Activated naive CD8-positive, alpha-beta T cell (primary cell): ENCODE measurements around the gene RAMP3.

ENCODE experiments used
- H3K27ac Mint-ChIP-seq: one replicate; pipeline ENCODE4 v1.8.0; 2021; ENCODE audit warnings: mixed read lengths
- H3K27me3 Mint-ChIP-seq: one replicate; pipeline ENCODE4 v1.8.0; 2021; ENCODE audit warnings: mixed read lengths
- H3K36me3 Mint-ChIP-seq: one replicate; pipeline ENCODE4 v1.8.0; 2021; ENCODE audit warnings: mixed read lengths
- H3K4me1 Mint-ChIP-seq: one replicate; pipeline ENCODE4 v1.8.0; 2021; ENCODE audit warnings: low read depth, mixed read lengths
- H3K4me3 Mint-ChIP-seq: one replicate; pipeline ENCODE4 v1.8.0; 2021; ENCODE audit warnings: mild to moderate bottlenecking, mixed read lengths
- H3K9me3 Mint-ChIP-seq: one replicate; pipeline ENCODE4 v1.8.0; 2021; ENCODE audit warnings: low read depth, mixed read lengths

Gene RAMP3

GRCh38 chr7:45185864-45186250 is 28.3 kb downstream of the RAMP3 start:
- no peaks in the 10 kb centered on the region for H3K9me3 Mint-ChIP-seq
- no peak overlapping the region for H3K27ac Mint-ChIP-seq
- no peak overlapping the region for H3K4me3 Mint-ChIP-seq
- no peaks in the 10 kb centered on the region for H3K27me3 Mint-ChIP-seq
- H3K36me3 Mint-ChIP-seq = no peaks in the 10 kb centered on the region
- H3K4me1 Mint-ChIP-seq = no peaks in the 10 kb centered on the region

- Mint-ChIP-seq H3K27me3 (peaks cover 2% of the 10 kb centered on the region), H3K4me1 (no peaks in the 10 kb centered on the region), H3K36me3 (no peaks in the 10 kb centered on the region), H3K4me3 (no peak overlapping the region), H3K9me3 (no peaks in the 10 kb centered on the region), H3K27ac (no peak overlapping the region)
Measured at GRCh38 chr7:45186261-45186813, 28.7 kb downstream of the RAMP3 start.

GRCh38 chr7:45187089-45187945 is 29.7 kb downstream of the RAMP3 start:
- Mint-ChIP-seq H3K36me3 (peaks cover 2% of the 10 kb centered on the region), H3K9me3 (peaks cover 1% of the 10 kb centered on the region), H3K4me3 (no peak overlapping the region), H3K27me3 (peaks cover 5% of the 10 kb centered on the region), H3K4me1 (no peaks in the 10 kb centered on the region), H3K27ac (no peak overlapping the region)

GRCh38 chr7:45187946-45188411 is 30.4 kb downstream of the RAMP3 start:
- Mint-ChIP-seq H3K4me3 (no peak overlapping the region), H3K4me1 (no peaks in the 10 kb centered on the region), H3K27ac (no peak overlapping the region), H3K36me3 (peaks cover 2% of the 10 kb centered on the region), H3K9me3 (peaks cover 5% of the 10 kb centered on the region), H3K27me3 (peaks cover 10% of the 10 kb centered on the region)

- peaks cover 5% of the 10 kb centered on the region for H3K9me3 Mint-ChIP-seq
- H3K27me3 Mint-ChIP-seq = peaks cover 11% of the 10 kb centered on the region
- H3K4me1 Mint-ChIP-seq = no peaks in the 10 kb centered on the region
- H3K36me3 Mint-ChIP-seq = peaks cover 2% of the 10 kb centered on the region
- no peak overlapping the region for H3K4me3 Mint-ChIP-seq
- H3K27ac Mint-ChIP-seq = no peak overlapping the region
Measured at GRCh38 chr7:45188736-45189135, 31.1 kb downstream of the RAMP3 start.

- peaks cover 2% of the 10 kb centered on the region for H3K36me3 Mint-ChIP-seq
- H3K27me3 Mint-ChIP-seq = peaks cover 11% of the 10 kb centered on the region
- H3K4me1 Mint-ChIP-seq = no peaks in the 10 kb centered on the region
- H3K4me3 Mint-ChIP-seq = no peak overlapping the region
- H3K27ac Mint-ChIP-seq = no peak overlapping the region
- H3K9me3 Mint-ChIP-seq = peaks cover 5% of the 10 kb centered on the region
Measured at GRCh38 chr7:45189151-45189970, 31.8 kb downstream of the RAMP3 start.

GRCh38 chr7:45190406-45191165 is 33.0 kb downstream of the RAMP3 start:
- Mint-ChIP-seq H3K4me1 (no peaks in the 10 kb centered on the region), H3K4me3 (no peak overlapping the region), H3K36me3 (peaks cover 2% of the 10 kb centered on the region), H3K27me3 (peaks cover 11% of the 10 kb centered on the region), H3K9me3 (peaks cover 5% of the 10 kb centered on the region), H3K27ac (no peak overlapping the region)

GRCh38 chr7:45191396-45191795 is 33.8 kb downstream of the RAMP3 start:
- Mint-ChIP-seq H3K4me3 (no peak overlapping the region), H3K9me3 (peaks cover 5% of the 10 kb centered on the region), H3K4me1 (no peaks in the 10 kb centered on the region), H3K27ac (no peak overlapping the region), H3K27me3 (peaks cover 11% of the 10 kb centered on the region), H3K36me3 (peaks cover 2% of the 10 kb centered on the region)

DNA sequence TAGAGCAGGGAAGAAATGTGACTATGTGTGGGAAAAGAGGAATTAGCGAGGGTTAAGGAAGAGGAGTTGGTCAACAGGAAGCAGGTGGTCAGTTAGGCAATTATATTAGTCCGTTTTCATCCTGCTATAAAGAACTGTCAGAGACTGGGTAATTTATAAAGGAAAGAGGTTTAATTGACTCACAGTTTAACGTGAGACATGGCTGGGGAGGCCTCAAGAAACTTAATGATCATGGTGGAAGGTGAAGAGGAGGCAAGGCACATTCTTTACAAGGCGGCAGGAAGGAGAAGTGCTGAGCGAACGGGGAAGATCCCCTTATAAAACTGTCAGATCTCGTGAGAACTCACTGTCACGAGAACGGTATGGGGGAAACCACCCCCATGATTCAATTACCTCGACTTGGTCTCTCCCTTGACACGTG is 35.0 kb downstream of the RAMP3 start:
- peaks cover 5% of the 10 kb centered on the region for H3K9me3 Mint-ChIP-seq
- H3K27me3 Mint-ChIP-seq = peaks cover 14% of the 10 kb centered on the region
- H3K4me3 Mint-ChIP-seq = no peak overlapping the region
- H3K36me3 Mint-ChIP-seq = peaks cover 2% of the 10 kb centered on the region
- no peak overlapping the region for H3K27ac Mint-ChIP-seq
- no peaks in the 10 kb centered on the region for H3K4me1 Mint-ChIP-seq

DNA sequence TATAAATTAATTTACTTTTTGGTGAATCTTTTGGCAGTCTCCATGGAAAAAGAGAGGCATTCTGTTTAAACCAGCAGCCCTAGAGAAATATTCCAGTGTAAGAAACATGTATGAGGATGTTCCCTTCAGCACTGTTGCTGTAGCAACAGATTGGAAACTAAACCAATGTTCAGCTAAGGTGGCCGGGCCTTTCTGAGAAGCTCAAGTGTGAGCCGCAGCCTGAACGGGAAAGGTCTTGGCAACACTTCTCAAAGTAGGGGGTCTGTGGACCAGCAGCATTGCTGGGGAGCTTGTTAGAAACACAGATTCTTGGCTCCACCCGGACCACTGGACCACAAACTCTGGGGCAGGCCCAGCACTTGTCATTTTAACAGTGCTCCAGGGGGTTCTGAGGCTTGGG is 36.2 kb downstream of the RAMP3 start:
- Mint-ChIP-seq H3K9me3 (peaks cover 5% of the 10 kb centered on the region), H3K27me3 (peaks cover 14% of the 10 kb centered on the region), H3K4me1 (no peaks in the 10 kb centered on the region), H3K27ac (no peak overlapping the region), H3K4me3 (no peak overlapping the region), H3K36me3 (peaks cover 2% of the 10 kb centered on the region)

GRCh38 chr7:45196374-45196773 is 38.8 kb downstream of the RAMP3 start:
- Mint-ChIP-seq H3K27ac (no peak overlapping the region), H3K36me3 (peaks cover 2% of the 10 kb centered on the region), H3K27me3 (peaks cover 12% of the 10 kb centered on the region), H3K4me1 (no peaks in the 10 kb centered on the region), H3K9me3 (peaks cover 5% of the 10 kb centered on the region), H3K4me3 (no peak overlapping the region)

- Mint-ChIP-seq H3K9me3 (peaks cover 2% of the 10 kb centered on the region), H3K4me1 (no peaks in the 10 kb centered on the region), H3K4me3 (no peak overlapping the region), H3K36me3 (no peaks in the 10 kb centered on the region), H3K27ac (no peak overlapping the region), H3K27me3 (peaks cover 8% of the 10 kb centered on the region)
Measured at GRCh38 chr7:45197461-45197860, 39.9 kb downstream of the RAMP3 start.

DNA sequence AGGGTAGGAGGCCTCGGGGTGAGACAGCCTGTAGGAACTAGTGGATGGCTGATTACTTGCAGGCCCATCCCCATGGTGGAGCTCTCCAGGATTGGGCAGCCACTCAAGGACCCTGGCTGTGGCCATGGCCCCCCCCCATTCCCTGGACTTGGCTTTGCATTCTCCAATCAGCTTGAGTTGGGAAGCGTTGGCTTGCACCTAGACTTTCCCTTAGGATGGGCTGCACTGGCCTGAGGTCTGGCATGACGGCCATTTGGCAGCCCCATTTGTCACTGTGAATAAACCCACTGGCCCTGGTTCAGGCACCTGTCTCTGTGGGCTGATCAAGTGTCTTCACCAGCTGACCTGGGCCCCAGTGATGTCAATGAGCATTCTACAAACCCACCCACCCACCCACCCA is 41.4 kb downstream of the RAMP3 start:
- Mint-ChIP-seq H3K27me3 (peaks cover 3% of the 10 kb centered on the region), H3K4me1 (peaks cover 4% of the 10 kb centered on the region), H3K27ac (no peak overlapping the region), H3K36me3 (no peaks in the 10 kb centered on the region), H3K9me3 (no peaks in the 10 kb centered on the region), H3K4me3 (no peak overlapping the region)

- no peak overlapping the region for H3K4me3 Mint-ChIP-seq
- no peaks in the 10 kb centered on the region for H3K36me3 Mint-ChIP-seq
- H3K27ac Mint-ChIP-seq = no peak overlapping the region
Measured at GRCh38 chr7:45199506-45199905, 41.9 kb downstream of the RAMP3 start.

More at GRCh38 chr7:45199506-45199905, 41.9 kb downstream of the RAMP3 start:
- H3K9me3 Mint-ChIP-seq = no peaks in the 10 kb centered on the region
- H3K4me1 Mint-ChIP-seq = peaks cover 9% of the 10 kb centered on the region
- peaks cover 3% of the 10 kb centered on the region for H3K27me3 Mint-ChIP-seq
